Liver (tissue), 3 donors: Measurements from ENCODE around the gene ADK.

Source experiments
- TAF1 ChIP-seq: conservative IDR thresholded peaks from 2 replicates; pipeline ENCODE4 v1.6.1; 2016; ENCODE audit warnings: antibody characterized with exemption, mild to moderate bottlenecking
- YY1 ChIP-seq: IDR thresholded peaks from 2 replicates; pipeline ENCODE4 v1.6.1; 2016; ENCODE audit warnings: antibody characterized with exemption, mild to moderate bottlenecking
- TF ChIP-seq, protein P1 (sequence below): fragments of 150-350 bp; IDR thresholded peaks from 2 replicates; pipeline ENCODE4 v1.5.1; 2017; ENCODE audit warnings: improper control_type of control experiment, low read depth, low read length; ENCODE audit not compliant: missing input control
- TF ChIP-seq, protein P2 (sequence below): IDR thresholded peaks from 2 replicates; pipeline ENCODE4 v1.6.1; 2016; ENCODE audit warnings: antibody characterized with exemption
- TF ChIP-seq, protein P3 (sequence below): IDR thresholded peaks from 2 replicates; pipeline ENCODE4 v1.6.1; 2016; ENCODE audit warnings: antibody characterized with exemption, mild to moderate bottlenecking
- TF ChIP-seq, protein P4 (sequence below): IDR thresholded peaks from 2 replicates; pipeline ENCODE4 v1.6.1; 2016; ENCODE audit warnings: antibody characterized with exemption
- donor health status: healthy.
- donor health status: healthy.

DNA sequence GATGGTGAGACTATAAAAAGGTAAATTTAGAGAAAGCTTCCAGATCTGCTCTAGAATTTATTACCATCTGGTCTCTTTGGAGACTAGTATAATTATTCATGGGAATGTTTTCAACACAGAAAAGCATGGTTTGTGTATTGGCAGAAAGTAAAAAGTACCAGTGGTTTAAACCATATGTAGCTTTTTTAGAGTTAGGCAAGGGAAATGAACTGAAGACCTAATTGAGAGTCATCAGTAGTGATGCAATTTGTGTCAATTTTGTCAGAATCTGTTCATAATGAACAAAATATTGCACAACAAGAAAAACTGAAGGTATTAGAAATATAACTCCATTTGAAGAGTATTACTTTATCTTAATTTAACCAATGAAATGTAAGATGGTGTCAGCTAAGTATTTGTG lies 181.4 kb downstream of the ADK start:
- TF ChIP-seq, protein P1, sequence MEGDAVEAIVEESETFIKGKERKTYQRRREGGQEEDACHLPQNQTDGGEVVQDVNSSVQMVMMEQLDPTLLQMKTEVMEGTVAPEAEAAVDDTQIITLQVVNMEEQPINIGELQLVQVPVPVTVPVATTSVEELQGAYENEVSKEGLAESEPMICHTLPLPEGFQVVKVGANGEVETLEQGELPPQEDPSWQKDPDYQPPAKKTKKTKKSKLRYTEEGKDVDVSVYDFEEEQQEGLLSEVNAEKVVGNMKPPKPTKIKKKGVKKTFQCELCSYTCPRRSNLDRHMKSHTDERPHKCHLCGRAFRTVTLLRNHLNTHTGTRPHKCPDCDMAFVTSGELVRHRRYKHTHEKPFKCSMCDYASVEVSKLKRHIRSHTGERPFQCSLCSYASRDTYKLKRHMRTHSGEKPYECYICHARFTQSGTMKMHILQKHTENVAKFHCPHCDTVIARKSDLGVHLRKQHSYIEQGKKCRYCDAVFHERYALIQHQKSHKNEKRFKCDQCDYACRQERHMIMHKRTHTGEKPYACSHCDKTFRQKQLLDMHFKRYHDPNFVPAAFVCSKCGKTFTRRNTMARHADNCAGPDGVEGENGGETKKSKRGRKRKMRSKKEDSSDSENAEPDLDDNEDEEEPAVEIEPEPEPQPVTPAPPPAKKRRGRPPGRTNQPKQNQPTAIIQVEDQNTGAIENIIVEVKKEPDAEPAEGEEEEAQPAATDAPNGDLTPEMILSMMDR = no peak
- TF ChIP-seq, protein P2, sequence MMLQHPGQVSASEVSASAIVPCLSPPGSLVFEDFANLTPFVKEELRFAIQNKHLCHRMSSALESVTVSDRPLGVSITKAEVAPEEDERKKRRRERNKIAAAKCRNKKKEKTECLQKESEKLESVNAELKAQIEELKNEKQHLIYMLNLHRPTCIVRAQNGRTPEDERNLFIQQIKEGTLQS = no peak
- TF ChIP-seq, protein P3, sequence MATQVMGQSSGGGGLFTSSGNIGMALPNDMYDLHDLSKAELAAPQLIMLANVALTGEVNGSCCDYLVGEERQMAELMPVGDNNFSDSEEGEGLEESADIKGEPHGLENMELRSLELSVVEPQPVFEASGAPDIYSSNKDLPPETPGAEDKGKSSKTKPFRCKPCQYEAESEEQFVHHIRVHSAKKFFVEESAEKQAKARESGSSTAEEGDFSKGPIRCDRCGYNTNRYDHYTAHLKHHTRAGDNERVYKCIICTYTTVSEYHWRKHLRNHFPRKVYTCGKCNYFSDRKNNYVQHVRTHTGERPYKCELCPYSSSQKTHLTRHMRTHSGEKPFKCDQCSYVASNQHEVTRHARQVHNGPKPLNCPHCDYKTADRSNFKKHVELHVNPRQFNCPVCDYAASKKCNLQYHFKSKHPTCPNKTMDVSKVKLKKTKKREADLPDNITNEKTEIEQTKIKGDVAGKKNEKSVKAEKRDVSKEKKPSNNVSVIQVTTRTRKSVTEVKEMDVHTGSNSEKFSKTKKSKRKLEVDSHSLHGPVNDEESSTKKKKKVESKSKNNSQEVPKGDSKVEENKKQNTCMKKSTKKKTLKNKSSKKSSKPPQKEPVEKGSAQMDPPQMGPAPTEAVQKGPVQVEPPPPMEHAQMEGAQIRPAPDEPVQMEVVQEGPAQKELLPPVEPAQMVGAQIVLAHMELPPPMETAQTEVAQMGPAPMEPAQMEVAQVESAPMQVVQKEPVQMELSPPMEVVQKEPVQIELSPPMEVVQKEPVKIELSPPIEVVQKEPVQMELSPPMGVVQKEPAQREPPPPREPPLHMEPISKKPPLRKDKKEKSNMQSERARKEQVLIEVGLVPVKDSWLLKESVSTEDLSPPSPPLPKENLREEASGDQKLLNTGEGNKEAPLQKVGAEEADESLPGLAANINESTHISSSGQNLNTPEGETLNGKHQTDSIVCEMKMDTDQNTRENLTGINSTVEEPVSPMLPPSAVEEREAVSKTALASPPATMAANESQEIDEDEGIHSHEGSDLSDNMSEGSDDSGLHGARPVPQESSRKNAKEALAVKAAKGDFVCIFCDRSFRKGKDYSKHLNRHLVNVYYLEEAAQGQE = no peak
- TF ChIP-seq TAF1 = no peak
- TF ChIP-seq, protein P4, sequence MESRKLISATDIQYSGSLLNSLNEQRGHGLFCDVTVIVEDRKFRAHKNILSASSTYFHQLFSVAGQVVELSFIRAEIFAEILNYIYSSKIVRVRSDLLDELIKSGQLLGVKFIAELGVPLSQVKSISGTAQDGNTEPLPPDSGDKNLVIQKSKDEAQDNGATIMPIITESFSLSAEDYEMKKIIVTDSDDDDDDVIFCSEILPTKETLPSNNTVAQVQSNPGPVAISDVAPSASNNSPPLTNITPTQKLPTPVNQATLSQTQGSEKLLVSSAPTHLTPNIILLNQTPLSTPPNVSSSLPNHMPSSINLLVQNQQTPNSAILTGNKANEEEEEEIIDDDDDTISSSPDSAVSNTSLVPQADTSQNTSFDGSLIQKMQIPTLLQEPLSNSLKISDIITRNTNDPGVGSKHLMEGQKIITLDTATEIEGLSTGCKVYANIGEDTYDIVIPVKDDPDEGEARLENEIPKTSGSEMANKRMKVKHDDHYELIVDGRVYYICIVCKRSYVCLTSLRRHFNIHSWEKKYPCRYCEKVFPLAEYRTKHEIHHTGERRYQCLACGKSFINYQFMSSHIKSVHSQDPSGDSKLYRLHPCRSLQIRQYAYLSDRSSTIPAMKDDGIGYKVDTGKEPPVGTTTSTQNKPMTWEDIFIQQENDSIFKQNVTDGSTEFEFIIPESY = no peak
- no peak for TF ChIP-seq YY1
